Stimulated activated CD8-positive, alpha-beta memory T cell treated with anti-CD3 and anti-CD28 coated beads, Interleukin-12 subunit alpha, Interleukin-12 subunit beta, amount 100 ng/mL, for 4 hours (primary cell): ENCODE measurements around the gene TYW1B.
"Not testable (repeated sequence)": the region's sequence is repeated elsewhere in the genome, so short reads cannot be mapped to it uniquely, and the experiment has no call there.

Experiments used
- DNase-seq: peaks from one replicate; pipeline ENCODE4 v3.0.0-alpha.2; 2020; ENCODE audit warnings: low read depth

Gene TYW1B, protein sequence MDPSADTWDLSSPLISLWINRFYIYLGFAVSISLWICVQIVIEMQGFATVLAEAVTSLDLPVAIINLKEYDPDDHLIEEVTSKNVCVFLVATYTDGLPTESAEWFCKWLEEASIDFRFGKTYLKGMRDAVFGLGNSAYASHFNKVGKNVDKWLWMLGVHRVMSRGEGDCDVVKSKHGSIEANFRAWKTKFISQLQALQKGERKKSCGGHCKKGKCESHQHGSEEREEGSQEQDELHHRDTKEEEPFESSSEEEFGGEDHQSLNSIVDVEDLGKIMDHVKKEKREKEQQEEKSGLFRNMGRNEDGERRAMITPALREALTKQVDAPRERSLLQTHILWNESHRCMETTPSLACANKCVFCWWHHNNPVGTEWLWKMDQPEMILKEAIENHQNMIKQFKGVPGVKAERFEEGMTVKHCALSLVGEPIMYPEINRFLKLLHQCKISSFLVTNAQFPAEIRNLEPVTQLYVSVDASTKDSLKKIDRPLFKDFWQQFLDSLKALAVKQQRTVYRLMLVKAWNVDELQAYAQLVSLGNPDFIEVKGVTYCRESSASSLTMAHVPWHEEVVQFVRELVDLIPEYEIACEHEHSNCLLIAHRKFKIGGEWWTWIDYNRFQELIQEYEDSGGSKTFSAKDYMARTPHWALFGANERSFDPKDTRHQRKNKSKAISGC

DNA sequence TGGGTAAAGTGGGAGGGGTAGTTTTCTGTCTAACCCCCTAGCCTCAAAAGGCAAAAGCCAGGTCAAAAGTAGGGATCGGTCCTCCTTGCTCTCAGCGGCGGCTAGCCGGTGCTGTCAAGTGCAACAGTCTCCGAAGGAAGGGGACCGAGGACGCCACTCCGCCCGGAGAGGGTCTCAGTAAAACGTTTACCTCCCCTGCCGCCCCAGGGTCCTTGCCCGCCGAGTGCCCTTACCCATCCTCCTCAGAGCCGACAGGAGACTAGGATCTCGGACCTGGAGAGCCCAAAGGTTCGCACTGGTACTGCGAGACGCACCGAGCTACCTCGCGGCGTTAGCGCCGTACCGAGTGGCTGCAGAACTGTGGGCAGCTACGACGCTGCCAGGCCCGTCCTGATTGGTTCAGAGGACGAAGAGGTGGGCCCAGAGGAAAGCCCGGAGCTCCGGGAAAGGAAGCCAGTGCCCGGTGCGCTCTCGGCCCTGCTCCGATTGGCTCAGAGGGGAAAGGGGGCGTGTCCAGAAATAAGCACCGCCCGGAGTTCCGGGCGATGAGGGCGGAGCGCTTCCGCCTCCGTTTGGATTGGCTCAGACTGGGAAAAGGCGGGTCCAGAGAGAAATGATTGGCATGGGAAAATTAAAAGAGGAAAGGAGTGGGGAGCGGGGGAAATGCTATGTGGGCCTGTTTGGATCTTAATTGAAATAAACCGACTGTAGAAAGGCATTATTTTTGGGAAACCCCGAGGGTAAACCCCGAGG is at the start of gene TYW1B:
Gene TYW1B, minus strand, starts transcription at position 362 of the 753 bp plus-strand sequence. Its CDS starts 125 bp downstream, at position 237.
- peak; percentile 92 for DNase-seq

DNA sequence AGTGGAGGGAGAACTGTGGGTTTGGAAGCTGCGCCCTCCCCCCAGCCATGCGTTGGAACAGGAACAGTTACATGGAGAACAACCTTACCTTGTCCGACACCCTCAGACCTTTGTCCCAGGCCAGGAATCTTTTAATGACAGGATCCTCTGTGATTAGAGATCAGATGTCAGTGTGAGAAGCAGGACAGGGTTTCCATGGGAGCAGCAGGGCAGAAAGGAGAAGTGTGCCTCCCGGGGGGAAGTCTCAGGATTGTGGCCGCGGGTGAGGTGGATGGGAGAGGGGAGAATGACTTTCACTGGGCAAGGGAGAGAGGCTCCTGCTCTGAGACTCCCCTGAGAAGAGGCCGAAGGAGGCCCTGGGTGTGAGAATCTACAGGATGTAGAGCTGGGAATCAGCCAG is 39.6 kb upstream of the TYW1B start:
- not testable (repeated sequence) for DNase-seq

DNA sequence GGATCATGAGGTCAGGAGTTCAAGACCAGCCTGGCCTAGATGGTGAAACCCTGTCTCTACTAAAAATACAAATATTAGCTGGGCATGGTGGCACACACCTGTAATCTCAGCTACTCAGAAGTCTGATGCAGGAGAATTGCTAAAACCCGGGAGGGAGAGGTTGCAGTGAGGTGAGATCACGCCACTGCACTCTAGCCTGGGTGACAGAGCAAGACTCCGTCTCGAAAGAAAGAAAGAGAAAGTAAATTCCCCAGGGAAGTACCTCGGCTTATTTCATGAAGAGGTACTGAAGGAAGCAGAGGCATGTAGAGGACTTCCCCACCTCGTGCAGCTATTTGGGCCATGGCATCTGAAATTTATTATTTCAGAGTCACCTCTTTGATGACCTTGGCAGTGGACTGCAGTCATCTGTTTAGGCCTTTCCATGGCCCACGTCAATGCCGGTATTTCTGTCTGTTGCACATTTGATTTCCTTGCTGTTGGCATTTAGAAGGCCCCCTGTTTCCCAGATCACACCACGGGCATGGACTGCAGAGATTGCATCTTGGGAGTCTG is 30.9 kb upstream of the TYW1B start:
- DNase-seq = not testable (repeated sequence)

DNA sequence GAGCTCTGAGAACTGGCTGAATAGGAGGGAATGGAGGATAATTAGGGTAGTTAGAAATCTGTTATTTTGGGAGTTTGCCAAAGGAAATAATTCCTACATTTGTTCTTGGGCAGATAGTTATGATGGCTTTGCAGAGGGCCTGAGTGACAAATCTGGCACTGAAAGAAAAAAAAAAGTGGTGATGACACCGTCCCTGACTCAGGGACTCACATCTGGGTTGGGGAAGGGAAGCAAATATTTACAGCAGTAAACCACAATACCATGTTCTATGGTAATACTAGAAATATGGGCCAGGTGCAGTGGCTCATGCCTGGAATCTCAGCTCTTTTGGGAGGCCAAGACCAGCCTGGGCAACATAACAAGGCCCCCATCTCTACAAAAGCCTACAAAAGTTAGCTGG is 29.9 kb upstream of the TYW1B start:
- not testable (repeated sequence) for DNase-seq

DNA sequence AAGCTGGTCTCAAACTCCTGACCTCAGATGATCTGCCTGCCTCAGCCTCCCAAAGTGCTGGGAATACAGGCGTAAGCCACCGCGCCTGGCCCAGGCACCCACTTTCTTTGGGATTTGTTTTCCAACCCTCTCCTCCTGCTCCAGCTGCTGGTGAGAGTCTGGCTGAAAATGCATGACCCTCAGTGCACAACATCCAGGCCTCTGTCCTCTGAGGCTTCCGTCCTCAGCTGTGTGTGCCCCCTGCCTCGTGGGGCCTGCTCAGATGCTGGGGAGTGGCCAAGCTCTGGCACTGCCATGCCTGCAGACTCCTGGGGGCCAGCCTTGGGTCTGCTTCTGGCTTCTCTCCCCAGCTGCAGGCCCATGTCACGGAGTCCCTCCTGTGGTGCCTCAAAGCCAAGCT is 27.3 kb upstream of the TYW1B start:
- DNase-seq = not testable (repeated sequence)

DNA sequence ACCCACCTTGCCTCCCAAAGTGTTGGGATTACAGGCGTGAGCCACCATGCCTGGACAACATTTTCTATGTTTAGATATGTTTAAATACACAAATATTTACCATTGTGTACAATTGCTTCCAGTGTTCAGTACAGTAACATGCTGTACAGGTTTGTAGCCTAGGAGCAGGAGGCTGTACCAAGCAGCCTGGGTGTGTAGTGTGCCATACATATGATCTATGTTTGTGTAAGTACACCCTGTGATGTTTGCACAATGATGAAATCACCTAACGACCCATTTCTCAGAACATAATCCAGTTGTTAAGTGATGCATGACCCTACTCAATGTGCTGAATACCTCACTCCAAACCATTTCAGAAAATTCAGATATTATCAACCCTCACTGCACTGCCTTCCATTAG is 24.9 kb upstream of the TYW1B start:
- DNase-seq = not testable (repeated sequence)

DNA sequence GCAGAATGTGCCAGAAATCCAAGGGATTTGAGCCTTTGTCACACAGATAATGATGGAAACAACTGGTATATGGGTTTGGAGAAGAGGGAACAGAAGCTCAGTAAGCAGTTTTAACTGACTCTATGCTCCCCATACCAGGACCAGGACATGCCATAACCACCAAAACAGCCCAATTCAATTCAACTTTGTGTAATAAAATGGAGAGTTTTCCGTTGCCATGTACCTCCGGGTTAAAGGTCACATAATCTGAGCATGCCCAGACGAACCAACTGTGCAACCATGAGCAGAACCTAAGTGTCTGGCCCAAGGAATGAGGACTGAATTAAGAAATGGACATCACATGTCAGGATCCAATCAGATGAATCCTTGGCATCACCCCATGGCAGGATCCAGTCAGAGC is 22.7 kb upstream of the TYW1B start:
- DNase-seq = not testable (repeated sequence)

DNA sequence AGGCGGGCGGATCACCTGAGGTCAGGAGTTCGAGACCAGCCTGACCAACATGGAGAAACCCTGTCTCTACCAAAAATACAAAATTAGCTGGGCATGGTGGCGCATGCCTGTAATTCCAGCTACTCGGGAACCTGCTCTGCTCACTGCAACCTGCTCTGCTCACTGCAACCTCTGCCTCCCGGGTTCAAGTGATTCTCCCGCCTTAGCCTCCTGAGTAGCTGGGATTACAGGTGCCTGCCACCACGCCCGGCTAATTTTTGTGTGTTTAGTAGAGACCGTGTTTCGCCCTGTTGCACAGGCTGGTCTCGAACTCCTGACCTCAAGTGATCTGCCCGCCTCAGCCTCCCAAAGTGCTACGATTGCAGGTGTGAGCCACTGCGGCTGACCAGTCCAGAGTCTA is 16.1 kb upstream of the TYW1B start:
- not testable (repeated sequence) for DNase-seq

DNA sequence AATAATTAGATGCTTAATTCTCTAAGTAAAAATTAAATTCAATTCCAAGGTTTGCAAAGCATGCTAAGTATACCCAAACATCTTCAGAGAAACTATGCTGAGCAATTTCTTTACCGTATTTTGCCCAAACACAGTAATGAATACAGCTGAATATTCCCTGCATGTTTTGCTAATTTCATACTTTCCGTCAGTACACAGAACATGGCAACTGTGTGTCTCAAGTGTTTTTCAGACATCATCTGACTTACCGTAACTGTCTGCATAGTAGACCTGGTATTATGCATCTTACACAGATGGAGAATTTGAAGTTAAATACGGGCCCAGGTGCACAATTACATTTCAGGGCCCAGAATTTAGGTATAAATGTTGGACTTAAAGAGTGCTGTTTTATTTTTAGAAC is 15.2 kb upstream of the TYW1B start:
- not testable (repeated sequence) for DNase-seq

DNA sequence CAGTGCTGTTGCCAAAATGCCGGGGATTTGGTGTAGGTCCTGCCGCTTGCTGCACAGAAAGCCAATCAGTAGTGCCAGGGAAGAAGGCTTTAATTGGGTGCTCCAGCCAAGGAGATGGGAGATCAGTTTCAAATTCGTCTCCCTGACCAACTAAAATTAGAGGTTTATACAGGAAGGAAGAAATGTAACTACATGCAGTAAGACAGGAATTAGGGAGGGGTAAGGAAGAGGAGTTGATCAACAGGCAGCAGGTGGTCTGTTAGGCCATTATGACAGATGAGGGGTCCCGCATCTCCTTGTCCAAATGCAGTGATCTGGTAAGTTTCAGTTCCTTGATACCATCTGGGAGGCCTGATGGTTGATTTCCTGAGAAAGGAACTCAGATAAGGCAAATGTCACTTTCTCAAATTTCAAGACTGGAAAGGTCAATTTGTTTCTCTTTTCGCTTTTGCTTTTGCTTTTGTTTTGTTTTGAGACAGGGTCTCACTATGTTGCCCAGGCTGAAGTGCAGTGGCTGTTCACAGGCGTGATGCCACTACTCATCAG is 13.0 kb upstream of the TYW1B start:
- not testable (repeated sequence) for DNase-seq

DNA sequence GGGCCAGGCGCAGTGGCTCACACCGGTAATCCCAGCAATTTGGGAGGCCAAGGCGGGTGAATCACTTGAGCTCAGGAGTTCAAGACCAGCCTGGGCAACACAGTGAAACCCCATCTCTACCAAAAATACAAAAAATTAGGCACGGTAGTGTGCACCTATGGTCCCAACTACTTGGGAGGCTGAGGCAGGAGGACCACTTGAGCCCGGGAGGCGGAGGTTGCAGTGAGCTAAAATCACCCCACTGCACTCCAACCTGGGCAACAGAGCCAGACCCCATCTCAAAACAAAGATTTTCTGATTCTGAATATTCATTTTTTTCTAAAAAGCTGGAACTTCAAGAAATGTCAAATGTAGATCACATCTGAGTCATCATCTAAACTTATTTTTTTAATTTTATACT is 10.3 kb upstream of the TYW1B start:
- DNase-seq = not testable (repeated sequence)

DNA sequence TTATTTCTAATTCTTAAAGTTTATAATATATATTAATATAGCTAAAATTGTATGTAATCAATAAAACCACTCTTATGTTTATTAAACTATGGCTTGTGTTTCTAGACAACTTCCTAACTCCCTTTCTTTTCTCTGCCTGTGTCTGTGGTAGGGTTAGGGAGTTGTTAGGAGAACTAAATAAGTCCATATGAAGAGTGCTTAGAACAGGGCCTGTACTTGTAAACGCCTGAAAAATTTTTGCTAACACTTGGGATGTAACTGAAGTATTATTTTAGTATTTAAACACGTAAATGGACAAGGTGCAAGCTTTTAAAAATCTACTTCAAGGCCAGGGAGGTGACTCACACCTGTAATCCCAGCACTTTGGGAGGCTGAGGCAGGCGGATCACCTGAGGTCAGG is 9.3 kb upstream of the TYW1B start:
- DNase-seq = not testable (repeated sequence)

DNA sequence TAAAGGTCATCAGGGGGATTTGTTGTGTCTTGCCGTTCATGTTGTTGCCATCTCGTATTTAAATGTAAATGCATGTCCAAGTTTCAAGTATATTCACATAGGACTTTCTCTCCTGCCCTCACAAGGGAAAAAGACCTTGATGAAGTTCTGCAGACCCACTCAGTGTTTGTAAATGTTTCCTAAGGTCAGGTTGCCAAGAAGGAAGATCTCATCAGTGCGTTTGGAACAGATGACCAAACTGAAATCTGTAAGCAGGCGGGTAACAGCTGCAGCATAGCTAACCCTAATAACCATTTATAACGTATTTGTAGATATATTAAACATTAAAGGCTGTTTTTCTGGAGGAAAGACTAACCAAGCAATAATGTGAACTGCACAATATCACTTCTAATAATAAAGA is 2.6 kb upstream of the TYW1B start:
- not testable (repeated sequence) for DNase-seq

DNA sequence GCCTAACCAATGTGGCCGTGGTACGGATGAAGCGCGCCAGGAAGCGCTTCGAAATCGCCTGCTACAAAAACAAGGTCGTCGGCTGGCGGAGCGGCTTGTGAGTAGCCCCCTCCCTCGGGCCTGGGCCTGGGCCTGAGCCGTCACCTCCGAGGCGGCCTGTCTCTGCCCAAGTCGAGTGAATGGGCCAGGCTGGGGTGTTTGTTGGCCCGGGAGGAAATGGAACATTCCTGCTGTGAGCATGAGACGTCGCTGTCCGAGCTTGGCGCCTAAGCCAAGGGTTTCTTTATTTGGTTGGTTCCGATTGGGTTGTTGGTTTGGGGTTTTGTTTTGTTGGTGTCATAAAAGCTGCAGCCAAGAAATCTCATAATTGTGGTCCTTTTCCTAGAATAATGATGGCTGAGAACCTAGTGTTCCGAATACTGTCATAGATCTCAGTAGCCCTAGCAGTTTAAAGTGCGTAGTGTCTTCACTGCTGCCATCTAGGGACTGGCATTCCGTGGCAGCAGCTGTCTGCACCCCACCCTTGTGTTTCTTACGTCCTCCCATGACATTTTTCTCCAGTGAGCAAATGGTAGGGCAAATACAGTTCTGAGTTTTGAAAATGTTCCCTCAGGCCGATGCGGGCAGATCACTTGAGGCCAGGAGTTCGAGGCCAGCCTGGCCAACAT is 1.8 kb upstream of the TYW1B start:
- DNase-seq = peak; percentile 18

DNA sequence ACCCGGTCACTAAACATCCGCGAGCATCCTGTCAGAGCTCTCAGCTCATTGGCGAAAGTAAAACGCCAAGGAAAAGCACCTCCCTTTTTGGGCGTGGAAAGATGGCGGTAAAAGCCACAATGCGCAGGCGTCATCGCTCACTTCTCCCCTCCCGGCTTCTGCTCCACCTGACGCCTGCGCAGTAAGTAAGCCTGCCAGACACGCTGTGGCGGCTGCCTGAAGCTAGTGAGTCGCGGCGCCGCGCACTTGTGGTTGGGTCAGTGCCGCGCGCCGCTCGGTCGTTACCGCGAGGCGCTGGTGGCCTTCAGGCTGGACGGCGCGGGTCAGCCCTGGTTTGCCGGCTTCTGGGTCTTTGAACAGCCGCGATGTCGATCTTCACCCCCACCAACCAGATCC is 1.3 kb upstream of the TYW1B start:
- peak; percentile 91 for DNase-seq

DNA sequence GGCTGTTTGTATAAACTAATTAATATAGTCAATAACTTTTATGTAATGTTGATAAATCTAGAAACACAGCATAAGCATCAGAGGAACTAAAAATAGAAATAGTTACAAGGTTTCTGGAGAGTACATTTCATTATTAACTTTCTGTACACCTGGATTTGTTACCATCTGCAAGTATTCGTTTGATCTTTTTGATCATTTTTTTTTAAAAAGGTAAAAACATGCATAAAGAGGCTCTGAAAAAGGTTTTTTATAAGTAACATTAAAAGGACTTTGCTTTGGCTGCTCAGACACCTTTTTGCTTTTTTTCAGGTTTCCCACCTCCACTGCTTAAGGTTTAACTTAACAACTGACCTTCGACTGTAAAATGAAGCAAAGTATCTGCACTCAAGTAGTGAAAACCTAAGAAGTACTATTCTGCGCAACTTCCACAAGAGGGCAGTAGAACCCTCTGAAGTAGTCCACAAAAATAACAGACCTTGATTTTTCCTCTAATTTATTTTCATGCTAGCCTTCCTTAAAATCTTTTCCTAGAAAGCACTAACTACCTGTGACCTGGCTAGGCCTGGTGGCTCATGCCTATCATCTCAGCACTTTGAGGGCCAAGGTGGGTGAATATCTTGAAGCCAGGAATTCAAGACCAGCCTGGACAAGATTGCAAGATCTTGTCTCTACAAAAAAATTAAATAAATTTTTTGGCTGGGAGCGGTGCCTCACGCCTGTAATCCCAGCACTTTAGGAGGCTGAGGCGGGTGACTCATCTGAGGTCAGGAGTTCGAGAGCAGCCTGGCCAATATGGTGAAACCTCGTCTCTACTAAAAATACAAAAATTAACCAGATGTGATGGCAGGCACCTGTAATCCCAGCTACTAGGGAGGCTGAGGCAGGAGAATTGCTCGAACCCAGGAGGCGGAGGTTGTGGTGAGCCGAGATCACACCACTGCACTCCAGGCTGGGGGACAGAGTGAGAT is 4.0 kb downstream of the TYW1B start:
- not testable (repeated sequence) for DNase-seq

DNA sequence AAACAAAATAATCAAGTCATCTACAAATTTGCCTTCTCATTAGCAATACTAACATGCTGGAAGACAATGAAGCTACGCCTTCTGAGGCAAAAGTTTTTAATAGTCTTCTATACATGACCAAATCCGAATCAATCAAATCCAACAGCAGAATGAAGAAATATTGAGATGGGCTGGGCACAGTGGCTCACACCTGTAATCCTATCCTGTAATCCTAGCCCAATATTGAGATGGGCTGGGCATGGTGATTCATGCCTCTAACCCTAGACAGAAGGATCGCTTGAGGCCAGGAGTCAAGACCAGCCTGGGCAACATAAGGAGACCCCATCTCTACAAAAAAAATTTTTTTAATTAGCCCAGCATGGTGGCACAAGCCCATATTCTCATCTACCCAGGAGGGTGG is 5.5 kb downstream of the TYW1B start:
- not testable (repeated sequence) for DNase-seq

DNA sequence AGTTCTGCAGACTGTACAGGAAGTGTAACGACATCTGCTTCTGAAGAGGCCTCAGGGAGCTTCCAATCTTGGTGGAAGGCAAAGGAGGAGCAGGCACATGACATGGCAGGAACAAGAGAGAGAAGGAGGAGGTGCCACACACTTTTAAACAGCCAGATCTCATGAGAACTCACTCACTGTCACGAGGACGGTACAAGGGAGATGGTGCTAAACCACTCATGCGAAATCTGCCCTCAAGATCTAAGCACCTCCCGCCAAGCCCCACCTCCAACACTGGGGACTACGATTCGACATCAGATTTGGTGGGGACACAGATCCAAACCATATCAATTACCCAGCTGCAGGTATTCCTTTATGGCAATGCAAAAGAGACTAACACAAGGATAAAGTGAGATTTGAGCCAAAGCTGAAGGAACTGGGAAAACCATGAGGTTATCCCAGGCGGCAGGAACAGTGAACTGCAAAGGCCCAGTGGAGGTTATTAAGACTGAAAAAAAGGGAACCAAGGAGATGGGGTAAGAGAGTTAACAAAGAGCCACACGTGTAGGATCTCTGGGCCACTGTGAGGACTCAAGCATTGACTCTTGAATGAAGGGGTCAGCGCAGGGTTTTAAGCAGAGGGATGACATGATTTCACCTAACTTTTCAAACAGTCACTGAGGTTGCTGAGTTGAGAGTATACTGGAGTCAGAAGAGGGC is 9.2 kb downstream of the TYW1B start:
- not testable (repeated sequence) for DNase-seq

DNA sequence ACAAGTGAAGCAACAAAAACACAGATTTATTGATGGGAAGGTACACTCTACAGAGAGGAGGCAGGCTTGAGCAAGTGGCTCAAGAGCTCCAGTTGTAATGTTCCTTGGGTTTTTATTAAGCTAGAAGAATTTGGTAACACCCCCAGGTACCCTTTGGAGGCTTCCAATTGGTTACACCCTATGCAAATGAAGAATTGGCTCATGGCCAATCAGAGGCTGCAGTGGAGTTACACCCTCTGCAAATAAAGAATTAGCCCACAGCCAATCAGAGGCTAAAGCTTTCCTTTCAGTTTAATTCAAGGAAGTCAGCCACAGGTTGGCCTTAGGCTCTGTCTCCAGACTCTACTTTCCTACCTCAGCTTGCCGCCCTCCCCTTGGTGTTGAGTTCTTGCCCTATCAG is 10.3 kb downstream of the TYW1B start:
- DNase-seq = not testable (repeated sequence)
